GM19324 (cell line): ENCODE results near the gene SYNPO.

Experiments
- ATAC-seq: cut with Tn5 transposase; IDR thresholded peaks from one replicate; pipeline ENCODE4 v1.9.1; 2021; ENCODE audit warnings: mild to moderate bottlenecking, moderate library complexity; ENCODE audit not compliant: unreplicated experiment, low FRiP score

Gene SYNPO, protein sequence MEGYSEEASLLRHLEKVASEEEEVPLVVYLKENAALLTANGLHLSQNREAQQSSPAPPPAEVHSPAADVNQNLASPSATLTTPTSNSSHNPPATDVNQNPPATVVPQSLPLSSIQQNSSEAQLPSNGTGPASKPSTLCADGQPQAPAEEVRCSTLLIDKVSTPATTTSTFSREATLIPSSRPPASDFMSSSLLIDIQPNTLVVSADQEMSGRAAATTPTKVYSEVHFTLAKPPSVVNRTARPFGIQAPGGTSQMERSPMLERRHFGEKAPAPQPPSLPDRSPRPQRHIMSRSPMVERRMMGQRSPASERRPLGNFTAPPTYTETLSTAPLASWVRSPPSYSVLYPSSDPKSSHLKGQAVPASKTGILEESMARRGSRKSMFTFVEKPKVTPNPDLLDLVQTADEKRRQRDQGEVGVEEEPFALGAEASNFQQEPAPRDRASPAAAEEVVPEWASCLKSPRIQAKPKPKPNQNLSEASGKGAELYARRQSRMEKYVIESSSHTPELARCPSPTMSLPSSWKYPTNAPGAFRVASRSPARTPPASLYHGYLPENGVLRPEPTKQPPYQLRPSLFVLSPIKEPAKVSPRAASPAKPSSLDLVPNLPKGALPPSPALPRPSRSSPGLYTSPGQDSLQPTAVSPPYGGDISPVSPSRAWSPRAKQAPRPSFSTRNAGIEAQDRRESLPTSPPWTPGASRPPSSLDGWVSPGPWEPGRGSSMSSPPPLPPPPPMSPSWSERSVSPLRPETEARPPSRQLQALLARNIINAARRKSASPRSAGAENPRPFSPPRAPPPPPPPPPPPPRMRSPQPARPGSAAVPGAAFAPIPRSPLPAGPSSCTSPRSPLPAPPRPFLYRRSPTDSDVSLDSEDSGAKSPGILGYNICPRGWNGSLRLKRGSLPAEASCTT

GRCh38 chr5:150640311-150641005 is at the start of gene SYNPO:
Gene SYNPO (plus strand): TSS chr5:150640660. CDS start chr5:150648276, 7,616 bp downstream.
- ATAC-seq = no peak

DNA sequence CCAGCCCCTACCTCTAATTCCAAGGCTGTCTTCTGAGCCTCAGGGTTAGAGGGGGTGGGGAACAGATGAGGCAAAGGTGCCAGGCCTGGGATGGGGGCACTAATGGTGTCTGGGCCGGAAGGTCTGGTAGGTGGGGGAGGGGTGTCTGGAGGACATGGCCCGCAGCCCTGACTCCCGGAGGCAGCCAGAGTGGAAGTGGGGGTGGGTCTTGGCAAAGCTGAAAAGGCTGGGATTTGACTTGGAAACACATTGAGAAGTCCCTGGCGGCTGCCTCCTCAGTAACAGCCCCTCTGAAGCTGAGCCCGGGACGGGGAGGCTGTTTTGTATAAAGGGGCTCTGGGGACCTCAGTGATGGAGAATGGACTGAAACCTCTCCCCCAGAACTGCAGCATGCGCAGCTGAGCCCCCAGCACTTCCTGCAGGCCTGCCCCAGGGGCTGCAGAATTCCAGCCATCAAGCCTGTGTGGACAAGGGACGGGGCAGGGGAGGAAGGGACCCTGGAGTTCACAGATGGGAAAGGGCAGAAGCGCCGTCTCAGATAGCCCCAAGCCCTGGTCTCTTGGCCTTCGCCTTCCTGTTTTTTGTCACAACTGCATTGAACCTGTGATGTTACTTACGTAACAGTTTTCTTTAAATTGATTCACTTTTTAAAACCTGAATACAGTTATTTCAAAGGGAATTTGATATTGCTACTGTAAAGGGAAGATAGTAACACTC is 49.3 kb upstream of the SYNPO start:
- ATAC-seq = no peak

DNA sequence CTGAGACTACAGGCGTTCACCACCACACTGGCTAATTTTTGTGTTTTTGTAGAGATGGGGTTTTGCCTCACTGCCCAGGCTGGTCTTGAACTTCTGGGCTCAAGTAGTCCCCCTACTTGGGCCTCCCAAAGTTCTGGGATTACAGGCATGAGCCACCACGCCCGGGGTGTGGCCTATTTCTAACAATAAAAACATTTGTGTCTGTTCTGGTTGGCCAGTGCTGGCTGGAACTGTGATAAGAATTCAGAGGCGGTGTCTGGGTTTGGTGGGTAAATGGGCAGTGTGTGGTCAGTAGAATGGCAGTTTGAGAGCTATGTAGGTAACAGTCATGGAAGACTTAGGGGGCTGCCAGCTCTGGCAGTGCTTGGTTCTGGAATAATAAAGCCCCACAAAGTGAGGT is 46.9 kb upstream of the SYNPO start:
- no peak for ATAC-seq

DNA sequence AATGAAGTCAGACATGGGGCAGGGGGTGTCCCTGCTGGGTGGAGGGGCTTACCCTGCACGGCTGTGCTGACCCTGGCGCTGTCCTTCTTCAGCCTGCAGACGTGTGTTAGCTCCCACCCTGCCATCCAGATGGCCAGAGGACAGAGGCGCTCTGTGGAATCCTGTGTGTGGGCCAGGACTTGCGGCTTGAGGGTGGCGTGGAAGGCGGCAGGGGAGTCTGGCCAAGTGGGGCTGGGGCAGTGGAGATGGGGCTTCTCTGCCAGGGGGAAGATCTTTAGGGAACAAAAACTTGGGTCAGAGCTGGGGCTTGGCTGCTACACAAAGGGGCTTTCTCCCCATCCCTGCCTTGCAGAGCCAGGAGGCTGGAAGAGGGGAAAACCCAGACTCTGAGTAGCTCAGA is 46.5 kb upstream of the SYNPO start:
- ATAC-seq = no peak

- ATAC-seq = no peak
Observed at GRCh38 chr5:150595466-150596031, 44.9 kb upstream of the SYNPO start.

- ATAC-seq = no peak
Observed at GRCh38 chr5:150596313-150596712, 44.1 kb upstream of the SYNPO start.

DNA sequence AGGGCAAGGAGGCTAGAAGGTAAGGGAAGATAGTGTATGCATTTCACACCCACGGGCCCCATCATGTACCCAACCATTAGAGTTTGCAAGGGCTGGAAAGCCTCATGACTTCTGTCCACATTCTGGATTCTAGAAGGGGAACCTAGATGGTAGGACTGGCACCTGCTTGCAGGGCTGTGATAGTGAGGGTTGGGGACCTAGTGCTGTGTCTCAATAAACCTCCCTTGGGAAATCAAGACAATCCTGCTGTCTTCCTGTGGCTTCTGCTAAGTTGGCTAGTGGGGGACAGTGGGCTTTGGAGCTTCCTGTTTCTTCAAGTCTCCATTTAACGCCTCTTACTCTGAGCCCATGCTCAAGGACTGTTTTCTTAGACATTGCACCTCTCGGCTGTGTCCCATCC is 43.6 kb upstream of the SYNPO start:
- no peak for ATAC-seq

GRCh38 chr5:150598006-150598405 is 42.5 kb upstream of the SYNPO start:
- ATAC-seq = no peak

DNA sequence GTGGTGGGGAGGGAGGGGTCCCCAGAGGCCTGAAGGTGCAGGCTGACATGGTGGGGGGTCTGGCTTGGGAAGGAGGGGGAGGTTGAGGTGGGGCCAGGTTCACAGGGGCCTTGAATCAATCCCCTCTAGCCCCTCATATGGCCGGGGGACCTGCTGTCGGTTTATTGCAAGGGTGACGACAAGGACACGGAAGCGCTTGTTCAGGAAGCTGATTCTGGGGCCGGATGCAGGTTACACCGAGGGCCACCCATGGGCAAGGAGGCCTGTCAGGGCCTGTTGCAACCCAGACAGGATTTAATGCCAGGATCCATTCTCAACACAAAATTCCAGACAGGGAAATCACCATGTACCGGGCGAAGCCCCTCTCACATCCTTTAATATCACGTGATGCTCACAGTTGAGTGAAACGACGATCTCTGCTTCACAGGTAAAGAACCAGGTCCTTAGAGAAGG is 41.6 kb upstream of the SYNPO start:
- no peak for ATAC-seq

DNA sequence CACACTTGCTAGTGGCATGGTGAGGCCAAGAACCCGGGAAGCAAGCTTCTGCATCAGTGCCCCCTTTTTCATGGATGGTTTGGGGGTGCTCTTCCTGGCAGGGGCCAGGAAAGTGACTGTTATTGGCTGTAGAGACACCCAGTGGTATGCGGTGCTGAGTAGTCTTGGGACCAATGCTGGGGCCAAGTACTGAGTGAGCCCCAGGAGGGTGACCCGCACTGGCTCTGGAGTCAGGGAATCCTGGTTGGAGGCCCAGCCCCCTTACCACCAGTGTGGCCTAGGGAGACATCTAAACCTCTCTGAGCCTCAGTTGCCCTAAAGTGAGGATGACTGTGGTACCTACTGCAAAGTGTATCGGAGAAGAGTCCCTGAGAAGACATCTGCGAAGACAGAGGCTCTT is 41.2 kb upstream of the SYNPO start:
- no peak for ATAC-seq

GRCh38 chr5:150599917-150600511 is 40.4 kb upstream of the SYNPO start:
- no peak for ATAC-seq

DNA sequence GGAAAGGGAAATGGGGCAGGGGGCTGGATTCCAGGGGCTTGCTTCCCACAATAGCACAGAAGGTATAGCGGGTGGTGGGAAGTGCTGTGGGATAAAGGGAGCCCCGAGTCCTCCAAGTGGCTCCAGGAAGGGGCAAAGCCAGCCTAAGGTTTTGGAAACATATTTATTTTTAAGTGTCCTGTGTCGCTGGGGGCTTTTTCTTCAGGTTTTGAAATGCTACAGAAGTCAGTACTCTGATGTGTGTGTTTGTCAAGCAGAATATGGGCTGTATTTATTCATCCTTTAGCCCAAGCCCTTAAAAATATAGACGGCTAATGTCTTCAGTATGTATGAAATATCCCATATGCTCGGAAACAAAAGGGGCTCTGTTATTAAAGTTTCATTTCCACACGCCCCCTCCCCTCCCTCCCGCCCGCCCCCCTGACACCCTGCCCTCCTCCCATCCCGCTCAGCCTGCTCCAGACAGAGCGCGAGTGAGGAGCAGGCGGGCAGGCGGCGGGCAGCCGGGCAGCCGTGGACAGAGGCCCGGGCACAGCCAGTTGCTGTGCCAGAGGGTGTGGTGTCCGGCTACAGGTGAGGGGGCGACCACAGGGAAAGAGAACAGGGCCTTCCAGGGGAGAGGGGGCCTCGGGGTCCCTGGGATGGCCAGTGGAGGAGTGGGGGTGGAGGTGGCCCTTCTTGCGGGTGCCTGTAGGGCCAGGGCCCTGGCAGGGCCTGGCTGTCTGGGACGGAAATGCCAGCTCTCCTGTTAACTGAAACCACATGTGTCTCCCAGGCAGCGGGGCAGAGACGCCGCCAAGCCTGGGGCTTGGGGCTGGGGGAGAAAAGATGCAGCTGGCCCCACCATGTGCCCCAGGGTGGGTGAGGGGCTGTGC is 39.6 kb upstream of the SYNPO start:
- no peak for ATAC-seq

DNA sequence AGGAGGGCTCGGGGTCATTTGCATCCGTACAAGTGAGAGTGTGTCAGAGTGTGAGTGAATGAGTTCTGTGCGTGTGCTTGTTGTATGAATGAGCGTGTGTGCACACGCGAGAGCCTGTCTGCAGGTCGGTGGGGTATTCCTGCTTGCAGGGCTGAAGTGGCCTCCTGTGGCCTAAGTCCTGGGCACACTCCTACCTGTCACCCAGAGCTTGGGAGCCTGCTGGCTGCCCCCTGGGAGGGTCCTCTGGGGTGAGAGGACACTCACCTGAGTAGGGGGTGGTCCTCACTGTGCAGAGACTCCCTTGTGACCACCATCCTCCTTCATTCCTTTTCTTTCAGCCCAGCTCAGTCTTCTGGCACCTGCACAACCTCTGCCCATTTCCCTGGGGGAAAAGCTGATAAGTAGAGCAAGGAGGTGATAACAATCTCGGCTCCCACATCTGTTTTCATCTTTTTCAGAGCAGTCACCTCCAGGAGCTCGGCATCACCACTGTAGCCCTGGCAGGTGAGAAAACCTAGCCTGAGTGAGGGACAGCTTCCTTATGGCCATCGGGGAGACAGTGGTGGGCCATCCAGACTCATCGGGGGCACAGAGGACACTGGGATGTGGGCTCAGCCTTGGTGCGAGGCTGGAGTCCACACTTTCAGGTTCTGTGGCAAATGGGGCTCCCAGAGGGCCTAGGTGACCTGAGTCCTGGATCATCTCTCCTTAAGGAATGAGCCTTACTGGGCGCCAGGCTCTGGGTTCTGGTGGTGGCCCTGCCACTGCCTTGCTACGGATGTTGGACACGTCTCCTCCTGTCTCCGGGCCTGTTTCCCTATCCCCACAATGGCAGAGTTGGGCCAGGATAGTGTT is 38.7 kb upstream of the SYNPO start:
- no peak for ATAC-seq

GRCh38 chr5:150603052-150603451 is 37.4 kb upstream of the SYNPO start:
- no peak for ATAC-seq

GRCh38 chr5:150603491-150603890 is 37.0 kb upstream of the SYNPO start:
- ATAC-seq = no peak

- ATAC-seq = no peak
Observed at GRCh38 chr5:150604010-150604409, 36.5 kb upstream of the SYNPO start.

- no peak for ATAC-seq
Observed at GRCh38 chr5:150604894-150605440, 35.5 kb upstream of the SYNPO start.
